ENCODE data around the gene SLC1A5.
A peak's percentile ranks its signal among the peaks of the same experiment; 100 is the strongest.
"Not testable (repeated sequence)": the region's sequence is repeated elsewhere in the genome, so short reads cannot be mapped to it uniquely, and the experiment has no call there.

SLC1A5 gene
- total RNA-seq, result 56.9 to 806 (median 159) reads per million in 9 experiments

- H3K4me1 Mint-ChIP-seq (ENCODE audit: low read depth in 2 of 2), result peaks cover 55 to 60% of the 10 kb centered on the region in 2 donors
These were observed at the start of gene SLC1A5 for GRCh38 chr19:46788262-46788967. Gene SLC1A5 (minus strand): TSS chr19:46788594. CDS start chr19:46787965, 629 bp downstream.

GRCh38 chr19:46838160-46838559 lies 49.8 kb upstream of the SLC1A5 start:
- Mint-ChIP-seq H3K27ac (no peak overlapping the region), H3K36me3 (ENCODE audit: insufficient read depth) (peaks cover 33% of the 10 kb centered on the region), H3K4me1 (ENCODE audit: low read depth in 2 of 2) (peaks cover 4% of the 10 kb centered on the region in 2 donors)

More at GRCh38 chr19:46788262-46788967, at the start of gene SLC1A5:
- peak; percentile 78 for ATAC-seq (replicated peaks)
- Mint-ChIP-seq H3K27ac (peak within 1 kb of the TSS; percentile 97 to 98), H3K9me3 (no peaks in the 10 kb centered on the region), H3K36me3 (ENCODE audit: insufficient read depth) (peaks cover 50% of the 10 kb centered on the region), H3K27me3 (no peaks in the 10 kb centered on the region), H3K4me3 (peak within 1 kb of the TSS; percentile 97 to 99)
- peak; percentile 94 to 97 (median 97) for DNase-seq

GRCh38 chr19:46834984-46835383 lies 46.6 kb upstream of the SLC1A5 start:
- Mint-ChIP-seq H3K27ac (no peak overlapping the region), H3K27me3 (peaks cover 0 to 8% of the 10 kb centered on the region in 2 donors), H3K36me3 (ENCODE audit: insufficient read depth) (peaks cover 25% of the 10 kb centered on the region), H3K4me1 (ENCODE audit: low read depth in 2 of 2) (peaks cover 0 to 2% of the 10 kb centered on the region in 2 donors), H3K9me3 (no peaks in the 10 kb centered on the region), H3K4me3 (no peak overlapping the region)
- no peak for DNase-seq
- ATAC-seq (replicated peaks), result no peak

More at GRCh38 chr19:46838160-46838559, 49.8 kb upstream of the SLC1A5 start:
- ATAC-seq (replicated peaks), result no peak
- Mint-ChIP-seq H3K9me3 (no peaks in the 10 kb centered on the region), H3K27me3 (no peaks in the 10 kb centered on the region), H3K4me3 (no peak overlapping the region)
- DNase-seq, result no peak

- ATAC-seq (replicated peaks), result no peak
- Mint-ChIP-seq H3K4me1 (ENCODE audit: low read depth in 2 of 2) (no peaks in the 10 kb centered on the region), H3K36me3 (ENCODE audit: insufficient read depth) (peaks cover 19% of the 10 kb centered on the region), H3K9me3 (no peaks in the 10 kb centered on the region), H3K27me3 (peaks cover 0 to 8% of the 10 kb centered on the region in 2 donors), H3K4me3 (no peak overlapping the region), H3K27ac (no peak overlapping the region)
- DNase-seq, result no peak
These were observed 45.7 kb upstream of the SLC1A5 start for GRCh38 chr19:46834121-46834520.

GRCh38 chr19:46830864-46831263 lies 42.5 kb upstream of the SLC1A5 start:
- Mint-ChIP-seq H3K36me3 (ENCODE audit: insufficient read depth) (no peaks in the 10 kb centered on the region), H3K27ac (no peak overlapping the region), H3K27me3 (peaks cover 0 to 8% of the 10 kb centered on the region in 2 donors), H3K9me3 (no peaks in the 10 kb centered on the region), H3K4me3 (no peak overlapping the region), H3K4me1 (ENCODE audit: low read depth in 2 of 2) (no peaks in the 10 kb centered on the region)
- DNase-seq (no peak), ATAC-seq (replicated peaks) (no peak)

GRCh38 chr19:46828484-46828883 lies 40.1 kb upstream of the SLC1A5 start:
- ATAC-seq (replicated peaks) (no peak), DNase-seq (no peak)
- Mint-ChIP-seq H3K4me3 (no peak overlapping the region), H3K36me3 (ENCODE audit: insufficient read depth) (peaks cover 3% of the 10 kb centered on the region), H3K4me1 (ENCODE audit: low read depth in 2 of 2) (peaks cover 8 to 11% of the 10 kb centered on the region in 2 donors), H3K27ac (no peak overlapping the region), H3K9me3 (no peaks in the 10 kb centered on the region), H3K27me3 (peaks cover 0 to 8% of the 10 kb centered on the region in 2 donors)

- peaks cover 17 to 20% of the 10 kb centered on the region in 2 donors for H3K4me1 Mint-ChIP-seq (ENCODE audit: low read depth in 2 of 2)
- H3K4me3 Mint-ChIP-seq, result no peak overlapping the region
- H3K27me3 Mint-ChIP-seq, result peaks cover 0 to 1% of the 10 kb centered on the region in 2 donors
- DNase-seq (no peak), ATAC-seq (replicated peaks) (no peak)
- H3K9me3 Mint-ChIP-seq, result no peaks in the 10 kb centered on the region
- peaks cover 3% of the 10 kb centered on the region for H3K36me3 Mint-ChIP-seq (ENCODE audit: insufficient read depth)
- peak overlapping the region; percentile 61 to 95 for H3K27ac Mint-ChIP-seq
These were observed 37.3 kb upstream of the SLC1A5 start for GRCh38 chr19:46825731-46826055.

- ATAC-seq (replicated peaks), result peak; percentile 20
- no peak for DNase-seq
- H3K27ac Mint-ChIP-seq, result peak overlapping the region; percentile 61 to 95
- H3K9me3 Mint-ChIP-seq, result no peaks in the 10 kb centered on the region
- H3K36me3 Mint-ChIP-seq (ENCODE audit: insufficient read depth), result peaks cover 3% of the 10 kb centered on the region
- H3K4me3 Mint-ChIP-seq, result peak overlapping the region; percentile 35 to 65
- peaks cover 20 to 22% of the 10 kb centered on the region in 2 donors for H3K4me1 Mint-ChIP-seq (ENCODE audit: low read depth in 2 of 2)
- no peaks in the 10 kb centered on the region for H3K27me3 Mint-ChIP-seq
These were observed 36.7 kb upstream of the SLC1A5 start for GRCh38 chr19:46824890-46825730.

GRCh38 chr19:46823049-46823448 lies 34.7 kb upstream of the SLC1A5 start:
- Mint-ChIP-seq H3K4me3 (no peak overlapping the region), H3K4me1 (ENCODE audit: low read depth in 2 of 2) (peaks cover 24 to 34% of the 10 kb centered on the region in 2 donors), H3K27ac (no peak overlapping the region), H3K9me3 (no peaks in the 10 kb centered on the region), H3K27me3 (no peaks in the 10 kb centered on the region), H3K36me3 (ENCODE audit: insufficient read depth) (peaks cover 3% of the 10 kb centered on the region)
- no peak for DNase-seq
- no peak for ATAC-seq (replicated peaks)

- not testable (repeated sequence) for H3K9me3 Mint-ChIP-seq; H3K27me3 Mint-ChIP-seq; H3K36me3 Mint-ChIP-seq (ENCODE audit: insufficient read depth); ATAC-seq (replicated peaks); DNase-seq
- H3K4me3 Mint-ChIP-seq, result peak overlapping the region in 1 of 2 donors; percentile 42
- H3K4me1 Mint-ChIP-seq (ENCODE audit: low read depth in 2 of 2), result peaks cover 24 to 34% of the 10 kb centered on the region in 2 donors
- peak overlapping the region; percentile 75 to 84 for H3K27ac Mint-ChIP-seq
These were observed 34.0 kb upstream of the SLC1A5 start for GRCh38 chr19:46822410-46822787.

- DNase-seq (peak; percentile 42 to 56 (median 48)), ATAC-seq (replicated peaks) (peak; percentile 90)
- peaks cover 24 to 34% of the 10 kb centered on the region in 2 donors for H3K4me1 Mint-ChIP-seq (ENCODE audit: low read depth in 2 of 2)
- peak overlapping the region; percentile 75 to 84 for H3K27ac Mint-ChIP-seq
- H3K9me3 Mint-ChIP-seq, result no peaks in the 10 kb centered on the region
- no peaks in the 10 kb centered on the region for H3K27me3 Mint-ChIP-seq
- peak overlapping the region; percentile 31 to 42 for H3K4me3 Mint-ChIP-seq
- H3K36me3 Mint-ChIP-seq (ENCODE audit: insufficient read depth), result peaks cover 3% of the 10 kb centered on the region
These were observed 33.4 kb upstream of the SLC1A5 start for GRCh38 chr19:46821512-46822409.

GRCh38 chr19:46818812-46819211 lies 30.4 kb upstream of the SLC1A5 start:
- Mint-ChIP-seq H3K27me3 (no peaks in the 10 kb centered on the region), H3K36me3 (ENCODE audit: insufficient read depth) (no peaks in the 10 kb centered on the region)

More at GRCh38 chr19:46818812-46819211, 30.4 kb upstream of the SLC1A5 start:
- ATAC-seq (replicated peaks) (no peak), DNase-seq (no peak)
- no peak overlapping the region for H3K27ac Mint-ChIP-seq
- H3K9me3 Mint-ChIP-seq, result no peaks in the 10 kb centered on the region
- H3K4me1 Mint-ChIP-seq (ENCODE audit: low read depth in 2 of 2), result peaks cover 13 to 26% of the 10 kb centered on the region in 2 donors
- H3K4me3 Mint-ChIP-seq, result no peak overlapping the region
